ACC112 (cell line): ENCODE measurements around the gene TMEM217.
"Not testable (repeated sequence)": the region's sequence is repeated elsewhere in the genome, so short reads cannot be mapped to it uniquely, and the experiment has no call there.

Experiments used
- H2AFZ ChIP-seq: fragments of 200-600 bp; sonication (generic); one replicate; pipeline ENCODE4 v1.6.0; 2017; ENCODE audit warnings: antibody characterized with exemption, low read length; ENCODE audit not compliant: unreplicated experiment
- H3K27ac ChIP-seq: fragments of 200-600 bp; sonication (generic); 2 replicates; pipeline ENCODE4 v1.5.1; 2014; ENCODE audit warnings: low read depth, mild to moderate bottlenecking, antibody characterized with exemption, low read length, moderate library complexity
- H3K27me3 ChIP-seq: fragments of 200-600 bp; sonication (generic); 2 replicates; pipeline ENCODE4 v1.6.1; 2014; ENCODE audit warnings: mild to moderate bottlenecking, antibody characterized with exemption, low read length, moderate library complexity, mixed read lengths; ENCODE audit not compliant: insufficient read depth
- H3K36me3 ChIP-seq: fragments of 200-600 bp; sonication (generic); 2 replicates; pipeline ENCODE4 v1.6.1; 2016; ENCODE audit warnings: mild to moderate bottlenecking, antibody characterized with exemption, low read length, moderate library complexity, mixed read lengths; ENCODE audit not compliant: insufficient read depth
- H3K4me1 ChIP-seq: fragments of 200-600 bp; sonication (generic); one replicate; pipeline ENCODE4 v1.6.1; 2016; ENCODE audit warnings: low read length, mixed read lengths; ENCODE audit not compliant: insufficient read depth, unreplicated experiment, control insufficient read depth
- H3K4me3 ChIP-seq: fragments of 200-600 bp; sonication (generic); 2 replicates; pipeline ENCODE4 v1.5.1; 2014; ENCODE audit warnings: mild to moderate bottlenecking, low read depth, low read length
- H3K79me2 ChIP-seq: fragments of 200-600 bp; sonication (generic); one replicate; pipeline ENCODE4 v1.6.0; 2016; ENCODE audit warnings: low read length; ENCODE audit not compliant: control insufficient read depth, unreplicated experiment, insufficient read depth

The TMEM217 gene

GRCh38 chr6:37200085-37200484 is 57.9 kb downstream of the TMEM217 start:
- Histone ChIP-seq H3K27ac (no peak overlapping the region), H3K36me3 (no peaks in the 10 kb centered on the region), H3K79me2 (no peaks in the 10 kb centered on the region), H3K4me1 (no peaks in the 10 kb centered on the region), H3K4me3 (no peak overlapping the region), H3K27me3 (no peaks in the 10 kb centered on the region), H2AFZ (no peak overlapping the region)

GRCh38 chr6:37196451-37196850 is 61.5 kb downstream of the TMEM217 start:
- H2AFZ ChIP-seq, H3K4me3 ChIP-seq, H3K79me2 ChIP-seq, H3K27me3 ChIP-seq, H3K36me3 ChIP-seq, H3K27ac ChIP-seq, H3K4me1 ChIP-seq: not testable (repeated sequence)

GRCh38 chr6:37194886-37195285 is 63.1 kb downstream of the TMEM217 start:
- not testable (repeated sequence) for H3K27me3 ChIP-seq, H3K4me3 ChIP-seq, H3K27ac ChIP-seq, H3K36me3 ChIP-seq, H2AFZ ChIP-seq, H3K4me1 ChIP-seq, H3K79me2 ChIP-seq

GRCh38 chr6:37192666-37193065 is 65.3 kb downstream of the TMEM217 start:
- Histone ChIP-seq H3K4me1 (no peaks in the 10 kb centered on the region), H2AFZ (no peak overlapping the region), H3K79me2 (no peaks in the 10 kb centered on the region), H3K36me3 (no peaks in the 10 kb centered on the region), H3K27me3 (no peaks in the 10 kb centered on the region), H3K4me3 (no peak overlapping the region), H3K27ac (no peak overlapping the region)

GRCh38 chr6:37190159-37190535 is 67.8 kb downstream of the TMEM217 start:
- Histone ChIP-seq H3K36me3 (no peaks in the 10 kb centered on the region), H3K27ac (peak overlapping the region; percentile 25; the same call in 1 of the 2 replicates), H3K4me1 (no peaks in the 10 kb centered on the region), H3K27me3 (no peaks in the 10 kb centered on the region), H3K79me2 (no peaks in the 10 kb centered on the region), H2AFZ (no peak overlapping the region), H3K4me3 (no peak overlapping the region)

- Histone ChIP-seq H3K4me3 (no peak overlapping the region), H3K27ac (no peak overlapping the region), H3K4me1 (no peaks in the 10 kb centered on the region), H3K36me3 (no peaks in the 10 kb centered on the region), H2AFZ (no peak overlapping the region), H3K79me2 (no peaks in the 10 kb centered on the region), H3K27me3 (no peaks in the 10 kb centered on the region)
Observed at GRCh38 chr6:37188962-37189510, 68.9 kb downstream of the TMEM217 start.

GRCh38 chr6:37187321-37188022 is 70.5 kb downstream of the TMEM217 start:
- Histone ChIP-seq H3K4me1 (no peaks in the 10 kb centered on the region), H3K79me2 (no peaks in the 10 kb centered on the region), H3K27ac (no peak overlapping the region), H3K4me3 (no peak overlapping the region), H3K27me3 (no peaks in the 10 kb centered on the region), H2AFZ (no peak overlapping the region), H3K36me3 (no peaks in the 10 kb centered on the region)

GRCh38 chr6:37185949-37186720 is 71.8 kb downstream of the TMEM217 start:
- not testable (repeated sequence) for H2AFZ ChIP-seq, H3K4me3 ChIP-seq, H3K79me2 ChIP-seq, H3K36me3 ChIP-seq, H3K27ac ChIP-seq, H3K4me1 ChIP-seq, H3K27me3 ChIP-seq

- H3K4me1 ChIP-seq = no peaks in the 10 kb centered on the region
- H3K27ac ChIP-seq = no peak overlapping the region
- no peak overlapping the region for H3K4me3 ChIP-seq
- H3K27me3 ChIP-seq = no peaks in the 10 kb centered on the region
- no peaks in the 10 kb centered on the region for H3K79me2 ChIP-seq
- no peaks in the 10 kb centered on the region for H3K36me3 ChIP-seq
- H2AFZ ChIP-seq = no peak overlapping the region
Observed at GRCh38 chr6:37182736-37183590, 75.0 kb downstream of the TMEM217 start.

- H3K4me3 ChIP-seq, H3K4me1 ChIP-seq, H3K27me3 ChIP-seq, H3K27ac ChIP-seq, H3K79me2 ChIP-seq, H3K36me3 ChIP-seq, H2AFZ ChIP-seq: not testable (repeated sequence)
Observed at GRCh38 chr6:37180610-37181009, 77.3 kb downstream of the TMEM217 start.
